Measurements from ENCODE around the gene SLC14A1. TPM values are rescaled to one million over a fixed set of nuclear protein-coding genes. Genes with fewer than 3 reads are reported as not detected.

Gene SLC14A1
- total and polyA plus RNA-seq, 2 experiments from 2014 or later = 0.21 to 0.53 TPM

DNA sequence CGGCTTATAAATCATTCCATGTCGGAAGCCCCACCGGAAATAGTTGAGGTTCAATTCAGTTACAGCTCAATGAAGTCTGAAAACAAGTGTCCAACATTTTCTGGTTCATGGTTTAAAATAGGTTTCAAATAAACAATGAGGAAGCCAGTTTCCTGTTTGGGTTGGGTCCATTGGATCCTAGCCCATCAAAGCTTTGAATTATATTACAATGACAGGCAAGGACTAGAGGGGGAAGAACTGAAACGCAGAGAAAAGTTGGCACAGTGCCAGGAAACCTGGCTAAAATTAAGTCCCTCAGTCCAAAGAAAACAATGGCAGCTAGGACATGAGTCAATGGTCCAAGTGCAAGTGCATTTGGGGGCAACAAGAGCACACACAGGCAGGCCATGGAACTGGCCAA is 32.0 kb downstream of the SLC14A1 start (continued):
- no peak for TF ChIP-seq POLR2AphosphoS5 (IDR thresholded peaks at IDR 0.05; ENCODE audit: low read depth)
- TF ChIP-seq ZNF114 (CRISPR knock-in tag; IDR thresholded peaks at IDR 0.05) = no peak
- no peak for TF ChIP-seq STAT1 (IDR thresholded peaks at IDR 0.05; ENCODE audit: unreplicated experiment)
- no peak for TF ChIP-seq NANOG (IDR thresholded peaks at IDR 0.05; ENCODE audit: borderline replicate concordance)

DNA sequence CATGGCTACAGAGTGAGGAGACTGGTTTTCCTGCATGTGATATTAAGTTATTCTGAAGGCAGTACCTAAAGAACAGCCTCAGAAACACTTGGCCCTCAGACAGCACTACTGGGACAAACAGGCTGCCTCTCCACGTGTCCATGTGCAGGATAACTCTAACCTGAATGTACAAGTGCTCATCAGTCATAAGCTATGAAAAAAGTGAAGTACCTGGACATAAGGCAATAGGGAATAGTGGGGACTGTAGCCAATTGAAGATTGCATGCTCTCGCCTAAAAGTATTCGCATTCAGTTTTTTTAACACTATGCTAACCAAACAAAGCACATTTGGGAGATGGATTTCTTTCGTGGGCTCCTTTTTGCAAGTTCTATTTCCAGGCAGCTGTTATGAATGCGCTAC is 33.0 kb downstream of the SLC14A1 start:
- H3K4me1 ChIP-seq (ENCODE audit: insufficient read depth) = peaks cover 40% of the 10 kb centered on the region
- TF ChIP-seq, protein P1, sequence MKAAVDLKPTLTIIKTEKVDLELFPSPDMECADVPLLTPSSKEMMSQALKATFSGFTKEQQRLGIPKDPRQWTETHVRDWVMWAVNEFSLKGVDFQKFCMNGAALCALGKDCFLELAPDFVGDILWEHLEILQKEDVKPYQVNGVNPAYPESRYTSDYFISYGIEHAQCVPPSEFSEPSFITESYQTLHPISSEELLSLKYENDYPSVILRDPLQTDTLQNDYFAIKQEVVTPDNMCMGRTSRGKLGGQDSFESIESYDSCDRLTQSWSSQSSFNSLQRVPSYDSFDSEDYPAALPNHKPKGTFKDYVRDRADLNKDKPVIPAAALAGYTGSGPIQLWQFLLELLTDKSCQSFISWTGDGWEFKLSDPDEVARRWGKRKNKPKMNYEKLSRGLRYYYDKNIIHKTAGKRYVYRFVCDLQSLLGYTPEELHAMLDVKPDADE (IDR thresholded peaks at IDR 0.05) = no peak
- TF ChIP-seq ZNF331 (CRISPR knock-in tag; IDR thresholded peaks at IDR 0.05; ENCODE audit: low read depth) (no peak), ZNF114 (CRISPR knock-in tag; IDR thresholded peaks at IDR 0.05) (no peak), JUNB (IDR thresholded peaks at IDR 0.05; ENCODE audit: unreplicated experiment) (no peak), POLR2AphosphoS5 (IDR thresholded peaks at IDR 0.05; ENCODE audit: low read depth) (no peak), EZH2phosphoT487 (IDR thresholded peaks at IDR 0.05; ENCODE audit: unreplicated experiment) (no peak), CREB1 (CRISPR knock-in tag; IDR thresholded peaks at IDR 0.05; ENCODE audit: low read depth) (no peak), STAT1 (IDR thresholded peaks at IDR 0.05; ENCODE audit: unreplicated experiment) (no peak), NANOG (IDR thresholded peaks at IDR 0.05; ENCODE audit: borderline replicate concordance) (no peak), EZH2 (IDR thresholded peaks at IDR 0.05; ENCODE audit: low read depth, unreplicated experiment) (no peak)
- TF ChIP-seq, protein P2, sequence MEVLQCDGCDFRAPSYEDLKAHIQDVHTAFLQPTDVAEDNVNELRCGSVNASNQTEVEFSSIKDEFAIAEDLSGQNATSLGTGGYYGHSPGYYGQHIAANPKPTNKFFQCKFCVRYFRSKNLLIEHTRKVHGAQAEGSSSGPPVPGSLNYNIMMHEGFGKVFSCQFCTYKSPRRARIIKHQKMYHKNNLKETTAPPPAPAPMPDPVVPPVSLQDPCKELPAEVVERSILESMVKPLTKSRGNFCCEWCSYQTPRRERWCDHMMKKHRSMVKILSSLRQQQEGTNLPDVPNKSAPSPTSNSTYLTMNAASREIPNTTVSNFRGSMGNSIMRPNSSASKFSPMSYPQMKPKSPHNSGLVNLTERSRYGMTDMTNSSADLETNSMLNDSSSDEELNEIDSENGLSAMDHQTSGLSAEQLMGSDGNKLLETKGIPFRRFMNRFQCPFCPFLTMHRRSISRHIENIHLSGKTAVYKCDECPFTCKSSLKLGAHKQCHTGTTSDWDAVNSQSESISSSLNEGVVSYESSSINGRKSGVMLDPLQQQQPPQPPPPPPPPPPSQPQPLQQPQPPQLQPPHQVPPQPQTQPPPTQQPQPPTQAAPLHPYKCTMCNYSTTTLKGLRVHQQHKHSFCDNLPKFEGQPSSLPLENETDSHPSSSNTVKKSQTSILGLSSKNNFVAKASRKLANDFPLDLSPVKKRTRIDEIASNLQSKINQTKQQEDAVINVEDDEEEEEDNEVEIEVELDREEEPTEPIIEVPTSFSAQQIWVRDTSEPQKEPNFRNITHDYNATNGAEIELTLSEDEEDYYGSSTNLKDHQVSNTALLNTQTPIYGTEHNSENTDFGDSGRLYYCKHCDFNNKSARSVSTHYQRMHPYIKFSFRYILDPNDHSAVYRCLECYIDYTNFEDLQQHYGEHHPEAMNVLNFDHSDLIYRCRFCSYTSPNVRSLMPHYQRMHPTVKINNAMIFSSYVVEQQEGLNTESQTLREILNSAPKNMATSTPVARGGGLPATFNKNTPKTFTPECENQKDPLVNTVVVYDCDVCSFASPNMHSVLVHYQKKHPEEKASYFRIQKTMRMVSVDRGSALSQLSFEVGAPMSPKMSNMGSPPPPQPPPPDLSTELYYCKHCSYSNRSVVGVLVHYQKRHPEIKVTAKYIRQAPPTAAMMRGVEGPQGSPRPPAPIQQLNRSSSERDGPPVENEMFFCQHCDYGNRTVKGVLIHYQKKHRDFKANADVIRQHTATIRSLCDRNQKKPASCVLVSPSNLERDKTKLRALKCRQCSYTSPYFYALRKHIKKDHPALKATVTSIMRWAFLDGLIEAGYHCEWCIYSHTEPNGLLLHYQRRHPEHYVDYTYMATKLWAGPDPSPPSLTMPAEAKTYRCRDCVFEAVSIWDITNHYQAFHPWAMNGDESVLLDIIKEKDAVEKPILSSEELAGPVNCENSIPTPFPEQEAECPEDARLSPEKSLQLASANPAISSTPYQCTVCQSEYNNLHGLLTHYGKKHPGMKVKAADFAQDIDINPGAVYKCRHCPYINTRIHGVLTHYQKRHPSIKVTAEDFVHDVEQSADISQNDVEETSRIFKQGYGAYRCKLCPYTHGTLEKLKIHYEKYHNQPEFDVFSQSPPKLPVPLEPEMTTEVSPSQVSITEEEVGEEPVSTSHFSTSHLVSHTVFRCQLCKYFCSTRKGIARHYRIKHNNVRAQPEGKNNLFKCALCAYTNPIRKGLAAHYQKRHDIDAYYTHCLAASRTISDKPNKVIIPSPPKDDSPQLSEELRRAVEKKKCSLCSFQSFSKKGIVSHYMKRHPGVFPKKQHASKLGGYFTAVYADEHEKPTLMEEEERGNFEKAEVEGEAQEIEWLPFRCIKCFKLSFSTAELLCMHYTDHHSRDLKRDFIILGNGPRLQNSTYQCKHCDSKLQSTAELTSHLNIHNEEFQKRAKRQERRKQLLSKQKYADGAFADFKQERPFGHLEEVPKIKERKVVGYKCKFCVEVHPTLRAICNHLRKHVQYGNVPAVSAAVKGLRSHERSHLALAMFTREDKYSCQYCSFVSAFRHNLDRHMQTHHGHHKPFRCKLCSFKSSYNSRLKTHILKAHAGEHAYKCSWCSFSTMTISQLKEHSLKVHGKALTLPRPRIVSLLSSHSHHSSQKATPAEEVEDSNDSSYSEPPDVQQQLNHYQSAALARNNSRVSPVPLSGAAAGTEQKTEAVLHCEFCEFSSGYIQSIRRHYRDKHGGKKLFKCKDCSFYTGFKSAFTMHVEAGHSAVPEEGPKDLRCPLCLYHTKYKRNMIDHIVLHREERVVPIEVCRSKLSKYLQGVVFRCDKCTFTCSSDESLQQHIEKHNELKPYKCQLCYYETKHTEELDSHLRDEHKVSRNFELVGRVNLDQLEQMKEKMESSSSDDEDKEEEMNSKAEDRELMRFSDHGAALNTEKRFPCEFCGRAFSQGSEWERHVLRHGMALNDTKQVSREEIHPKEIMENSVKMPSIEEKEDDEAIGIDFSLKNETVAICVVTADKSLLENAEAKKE (CRISPR knock-in tag; IDR thresholded peaks at IDR 0.05) = no peak
- TF ChIP-seq, protein P3, sequence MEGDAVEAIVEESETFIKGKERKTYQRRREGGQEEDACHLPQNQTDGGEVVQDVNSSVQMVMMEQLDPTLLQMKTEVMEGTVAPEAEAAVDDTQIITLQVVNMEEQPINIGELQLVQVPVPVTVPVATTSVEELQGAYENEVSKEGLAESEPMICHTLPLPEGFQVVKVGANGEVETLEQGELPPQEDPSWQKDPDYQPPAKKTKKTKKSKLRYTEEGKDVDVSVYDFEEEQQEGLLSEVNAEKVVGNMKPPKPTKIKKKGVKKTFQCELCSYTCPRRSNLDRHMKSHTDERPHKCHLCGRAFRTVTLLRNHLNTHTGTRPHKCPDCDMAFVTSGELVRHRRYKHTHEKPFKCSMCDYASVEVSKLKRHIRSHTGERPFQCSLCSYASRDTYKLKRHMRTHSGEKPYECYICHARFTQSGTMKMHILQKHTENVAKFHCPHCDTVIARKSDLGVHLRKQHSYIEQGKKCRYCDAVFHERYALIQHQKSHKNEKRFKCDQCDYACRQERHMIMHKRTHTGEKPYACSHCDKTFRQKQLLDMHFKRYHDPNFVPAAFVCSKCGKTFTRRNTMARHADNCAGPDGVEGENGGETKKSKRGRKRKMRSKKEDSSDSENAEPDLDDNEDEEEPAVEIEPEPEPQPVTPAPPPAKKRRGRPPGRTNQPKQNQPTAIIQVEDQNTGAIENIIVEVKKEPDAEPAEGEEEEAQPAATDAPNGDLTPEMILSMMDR (conservative IDR thresholded peaks at IDR 0.05; ENCODE audit: low read depth in 2 of 2) = no peak
- TF ChIP-seq, protein P4, sequence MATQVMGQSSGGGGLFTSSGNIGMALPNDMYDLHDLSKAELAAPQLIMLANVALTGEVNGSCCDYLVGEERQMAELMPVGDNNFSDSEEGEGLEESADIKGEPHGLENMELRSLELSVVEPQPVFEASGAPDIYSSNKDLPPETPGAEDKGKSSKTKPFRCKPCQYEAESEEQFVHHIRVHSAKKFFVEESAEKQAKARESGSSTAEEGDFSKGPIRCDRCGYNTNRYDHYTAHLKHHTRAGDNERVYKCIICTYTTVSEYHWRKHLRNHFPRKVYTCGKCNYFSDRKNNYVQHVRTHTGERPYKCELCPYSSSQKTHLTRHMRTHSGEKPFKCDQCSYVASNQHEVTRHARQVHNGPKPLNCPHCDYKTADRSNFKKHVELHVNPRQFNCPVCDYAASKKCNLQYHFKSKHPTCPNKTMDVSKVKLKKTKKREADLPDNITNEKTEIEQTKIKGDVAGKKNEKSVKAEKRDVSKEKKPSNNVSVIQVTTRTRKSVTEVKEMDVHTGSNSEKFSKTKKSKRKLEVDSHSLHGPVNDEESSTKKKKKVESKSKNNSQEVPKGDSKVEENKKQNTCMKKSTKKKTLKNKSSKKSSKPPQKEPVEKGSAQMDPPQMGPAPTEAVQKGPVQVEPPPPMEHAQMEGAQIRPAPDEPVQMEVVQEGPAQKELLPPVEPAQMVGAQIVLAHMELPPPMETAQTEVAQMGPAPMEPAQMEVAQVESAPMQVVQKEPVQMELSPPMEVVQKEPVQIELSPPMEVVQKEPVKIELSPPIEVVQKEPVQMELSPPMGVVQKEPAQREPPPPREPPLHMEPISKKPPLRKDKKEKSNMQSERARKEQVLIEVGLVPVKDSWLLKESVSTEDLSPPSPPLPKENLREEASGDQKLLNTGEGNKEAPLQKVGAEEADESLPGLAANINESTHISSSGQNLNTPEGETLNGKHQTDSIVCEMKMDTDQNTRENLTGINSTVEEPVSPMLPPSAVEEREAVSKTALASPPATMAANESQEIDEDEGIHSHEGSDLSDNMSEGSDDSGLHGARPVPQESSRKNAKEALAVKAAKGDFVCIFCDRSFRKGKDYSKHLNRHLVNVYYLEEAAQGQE (IDR thresholded peaks at IDR 0.05; ENCODE audit: unreplicated experiment) = no peak
- H3K4me1 Mint-ChIP-seq = peaks cover 43% of the 10 kb centered on the region
- H3K4me3 Mint-ChIP-seq = no peak overlapping the region
- no peaks in the 10 kb centered on the region for H3F3A ChIP-seq (replicated peaks; ENCODE audit: low read depth)
- H3K27me3 Mint-ChIP-seq (ENCODE audit: insufficient read depth, low read depth, poor library complexity) = peaks cover 14% of the 10 kb centered on the region
- no peak overlapping the region; the same call in 1 of the 2 replicates for H3K4me3 ChIP-seq
- no peaks in the 10 kb centered on the region for H3K79me2 ChIP-seq (replicated peaks; ENCODE audit: insufficient read depth)
- ATAC-seq = no peak
- peaks cover 27% of the 10 kb centered on the region for H3K9me2 ChIP-seq (ENCODE audit: insufficient read depth)
- peaks cover 36% of the 10 kb centered on the region for H3K36me3 Mint-ChIP-seq (ENCODE audit: low read depth)
- H3K27me3 ChIP-seq (ENCODE audit: insufficient read depth) = no peaks in the 10 kb centered on the region
- peak overlapping the region; percentile 88 for H3K27ac ChIP-seq (ENCODE audit: low read depth)
- no peak overlapping the region for H2AFZ ChIP-seq
- no peaks in the 10 kb centered on the region for H4K20me1 ChIP-seq (replicated peaks; ENCODE audit: insufficient read depth)
- H3K4me2 ChIP-seq = peak overlapping the region; percentile 19; the same call in 1 of the 2 replicates
- DNase-seq (ENCODE audit: low spot score) = no peak
- no peaks in the 10 kb centered on the region for H3K36me3 ChIP-seq (ENCODE audit: insufficient read depth)
- H3K9me3 Mint-ChIP-seq = peaks cover 21% of the 10 kb centered on the region
- peak overlapping the region; percentile 95 for H3K27ac Mint-ChIP-seq

Measured in GM23338 (cell line).